ENCODE results near the gene HS2ST1.

GRCh38 chr1:87123610-87124009, 209.2 kb downstream of the HS2ST1 start:
- TF ChIP-seq BHLHE40 (IDR thresholded peaks at IDR 0.05; ENCODE audit: borderline replicate concordance) (no peak), FOXM1 (IDR thresholded peaks at IDR 0.05; ENCODE audit: borderline replicate concordance) (no peak), HDGF (IDR thresholded peaks at IDR 0.05; ENCODE audit: borderline replicate concordance) (no peak), ELF4 (IDR thresholded peaks at IDR 0.05) (no peak), SUZ12 (IDR thresholded peaks at IDR 0.05) (no peak), SP1 (IDR thresholded peaks at IDR 0.05) (no peak), L3MBTL2 (conservative IDR thresholded peaks at IDR 0.05) (no peak), LEF1 (IDR thresholded peaks at IDR 0.05; ENCODE audit: borderline replicate concordance) (no peak), FOXK2 (IDR thresholded peaks at IDR 0.05) (no peak)
